ENCODE measurements around the gene TET1. TPM values are rescaled to one million over a fixed set of nuclear protein-coding genes. Genes with fewer than 3 reads are reported as not detected.
"Not testable (repeated sequence)": the region's sequence is repeated elsewhere in the genome, so short reads cannot be mapped to it uniquely, and the experiment has no call there.

The TET1 gene
- total and polyA plus RNA-seq, 2 experiments from 2014 or later = 0.84 to 1.3 TPM

- Histone ChIP-seq H4K20me1 (ENCODE audit: insufficient read depth) (no peaks in the 10 kb centered on the region), H3K4me3 (no peak overlapping the region), H3K9ac (no peak overlapping the region), H2AFZ (no peak overlapping the region), H3K4me2 (ENCODE audit: unreplicated experiment) (no peak overlapping the region), H3K79me2 (ENCODE audit: insufficient read depth) (no peaks in the 10 kb centered on the region), H3K9me3 (ENCODE audit: low read depth) (no peaks in the 10 kb centered on the region), H3K36me3 (ENCODE audit: low read depth) (no peaks in the 10 kb centered on the region), H3K27me3 (replicated peaks; ENCODE audit: insufficient read depth) (no peaks in the 10 kb centered on the region), H3F3A (ENCODE audit: insufficient read depth) (no peaks in the 10 kb centered on the region), H3K4me1 (ENCODE audit: insufficient read depth) (no peaks in the 10 kb centered on the region), H3K9me2 (ENCODE audit: insufficient read depth) (no peaks in the 10 kb centered on the region), H3K27ac (no peak overlapping the region)
- 55 to 58% methylated on average over 1 of the region's 1 CpG for WGBS, 2 experiments (ENCODE audit: low coverage in 1 of 2, low lambda C conversion rate in 2 of 2, missing lambda C conversion rate in 2 of 2)
- TF ChIP-seq EZH2phosphoT487 (IDR thresholded peaks at IDR 0.05; ENCODE audit: insufficient read depth, low read depth) (no peak), EZH2 (IDR thresholded peaks at IDR 0.05; ENCODE audit: insufficient read depth, poor library complexity, severe bottlenecking) (no peak)
- no peak for DNase-seq
- in situ Hi-C loops (cut with MboI) = no loop called here
Observed at GRCh38 chr10:68705548-68705947, 145.4 kb downstream of the TET1 start.

- H3K9me2 ChIP-seq (ENCODE audit: insufficient read depth); DNase-seq; H4K20me1 ChIP-seq (ENCODE audit: insufficient read depth); H2AFZ ChIP-seq; H3K4me3 ChIP-seq; H3F3A ChIP-seq (ENCODE audit: insufficient read depth); H3K9me3 ChIP-seq (ENCODE audit: low read depth); H3K36me3 ChIP-seq (ENCODE audit: low read depth); H3K79me2 ChIP-seq (ENCODE audit: insufficient read depth); H3K27ac ChIP-seq; in situ Hi-C loops (cut with MboI); H3K4me1 ChIP-seq (ENCODE audit: insufficient read depth); H3K4me2 ChIP-seq (ENCODE audit: unreplicated experiment); H3K27me3 ChIP-seq (replicated peaks; ENCODE audit: insufficient read depth); H3K9ac ChIP-seq: not testable (repeated sequence)
- 74 to 79% methylated on average over 5 of the region's 5 CpGs for WGBS, 2 experiments (ENCODE audit: low coverage in 1 of 2, low lambda C conversion rate in 2 of 2, missing lambda C conversion rate in 2 of 2)
Observed at GRCh38 chr10:68708987-68709386, 148.8 kb downstream of the TET1 start.

GRCh38 chr10:68713065-68713464 lies 152.9 kb downstream of the TET1 start:
- H3K9me3 ChIP-seq (ENCODE audit: low read depth); H2AFZ ChIP-seq; H3K79me2 ChIP-seq (ENCODE audit: insufficient read depth); in situ Hi-C loops (cut with MboI); H3K27ac ChIP-seq; H3K27me3 ChIP-seq (replicated peaks; ENCODE audit: insufficient read depth); H3K4me3 ChIP-seq; H3K9ac ChIP-seq; H3K4me1 ChIP-seq (ENCODE audit: insufficient read depth); H4K20me1 ChIP-seq (ENCODE audit: insufficient read depth); H3K4me2 ChIP-seq (ENCODE audit: unreplicated experiment); H3F3A ChIP-seq (ENCODE audit: insufficient read depth); H3K9me2 ChIP-seq (ENCODE audit: insufficient read depth); H3K36me3 ChIP-seq (ENCODE audit: low read depth); DNase-seq: not testable (repeated sequence)
- WGBS, 2 experiments (ENCODE audit: low coverage in 1 of 2, low lambda C conversion rate in 2 of 2, missing lambda C conversion rate in 2 of 2) = 93 to 96% methylated on average over 10 to 13 of the region's 13 CpGs

- TF ChIP-seq EZH2 (IDR thresholded peaks at IDR 0.05; ENCODE audit: insufficient read depth, poor library complexity, severe bottlenecking) = no peak
- no peak for TF ChIP-seq EZH2phosphoT487 (IDR thresholded peaks at IDR 0.05; ENCODE audit: insufficient read depth, low read depth)
- no peak overlapping the region for H3K4me2 ChIP-seq (ENCODE audit: unreplicated experiment)
- in situ Hi-C loops (cut with MboI) = no loop called here
Observed at GRCh38 chr10:68717435-68717834, 157.3 kb downstream of the TET1 start.

More at GRCh38 chr10:68717435-68717834, 157.3 kb downstream of the TET1 start:
- Histone ChIP-seq H3K79me2 (ENCODE audit: insufficient read depth) (peaks cover 14% of the 10 kb centered on the region), H2AFZ (no peak overlapping the region), H3K9me2 (ENCODE audit: insufficient read depth) (no peaks in the 10 kb centered on the region), H3F3A (ENCODE audit: insufficient read depth) (no peaks in the 10 kb centered on the region), H3K36me3 (ENCODE audit: low read depth) (no peaks in the 10 kb centered on the region), H3K27ac (no peak overlapping the region), H3K27me3 (replicated peaks; ENCODE audit: insufficient read depth) (no peaks in the 10 kb centered on the region), H3K4me3 (no peak overlapping the region), H4K20me1 (ENCODE audit: insufficient read depth) (no peaks in the 10 kb centered on the region), H3K9ac (no peak overlapping the region), H3K9me3 (ENCODE audit: low read depth) (no peaks in the 10 kb centered on the region), H3K4me1 (ENCODE audit: insufficient read depth) (peaks cover 4% of the 10 kb centered on the region)
- WGBS, 2 experiments (ENCODE audit: low coverage in 1 of 2, low lambda C conversion rate in 2 of 2, missing lambda C conversion rate in 2 of 2) = 67 to 71% methylated on average over 3 of the region's 3 CpGs
- DNase-seq = no peak
